Thyroid gland (tissue), 4 donors: ENCODE results near the gene PSMD5.

Experiments used
- POLR2A ChIP-seq, 2 donors: fragments of 450-650 bp; IDR thresholded peaks; one replicate each; pipeline ENCODE4 v1.6.1; 2017; ENCODE audit warnings: antibody characterized with exemption in 2 of 2, mild to moderate bottlenecking in 2 of 2, moderate library complexity in 1 of 2
- TF ChIP-seq, protein P1 (sequence below), 6 experiments: fragments of 200-600 bp in 3 of 6; fragments of 450-650 bp in 3 of 6; sonication (generic) in 3 of 6; IDR thresholded peaks; one replicate each; pipeline ENCODE4 v1.5.1; 2016 to 2019; ENCODE audit warnings: antibody characterized with exemption in 6 of 6, mild to moderate bottlenecking in 2 of 6, inconsistent platforms in 1 of 6, moderate library complexity in 1 of 6

- TF ChIP-seq, protein P1, sequence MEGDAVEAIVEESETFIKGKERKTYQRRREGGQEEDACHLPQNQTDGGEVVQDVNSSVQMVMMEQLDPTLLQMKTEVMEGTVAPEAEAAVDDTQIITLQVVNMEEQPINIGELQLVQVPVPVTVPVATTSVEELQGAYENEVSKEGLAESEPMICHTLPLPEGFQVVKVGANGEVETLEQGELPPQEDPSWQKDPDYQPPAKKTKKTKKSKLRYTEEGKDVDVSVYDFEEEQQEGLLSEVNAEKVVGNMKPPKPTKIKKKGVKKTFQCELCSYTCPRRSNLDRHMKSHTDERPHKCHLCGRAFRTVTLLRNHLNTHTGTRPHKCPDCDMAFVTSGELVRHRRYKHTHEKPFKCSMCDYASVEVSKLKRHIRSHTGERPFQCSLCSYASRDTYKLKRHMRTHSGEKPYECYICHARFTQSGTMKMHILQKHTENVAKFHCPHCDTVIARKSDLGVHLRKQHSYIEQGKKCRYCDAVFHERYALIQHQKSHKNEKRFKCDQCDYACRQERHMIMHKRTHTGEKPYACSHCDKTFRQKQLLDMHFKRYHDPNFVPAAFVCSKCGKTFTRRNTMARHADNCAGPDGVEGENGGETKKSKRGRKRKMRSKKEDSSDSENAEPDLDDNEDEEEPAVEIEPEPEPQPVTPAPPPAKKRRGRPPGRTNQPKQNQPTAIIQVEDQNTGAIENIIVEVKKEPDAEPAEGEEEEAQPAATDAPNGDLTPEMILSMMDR (IDR thresholded peaks at IDR 0.05) = no peak
- no peak for TF ChIP-seq POLR2A (IDR thresholded peaks at IDR 0.05)
Observed at GRCh38 chr9:120862452-120862851, 19.7 kb upstream of the PSMD5 start.
